Glutamatergic neuron (in vitro differentiated cells): Measurements from ENCODE around the gene PSMG2. TPM values are rescaled to one million over a fixed set of nuclear protein-coding genes. Genes with fewer than 3 reads are reported as not detected.

Source experiments
- DNase-seq: peaks from one replicate; pipeline ENCODE4 v3.0.0; 2022
- H3K27ac Mint-ChIP-seq: one replicate; pipeline ENCODE4 v1.8.0; 2020; ENCODE audit warnings: mild to moderate bottlenecking, mixed read lengths, inconsistent platforms; ENCODE audit not compliant: unreplicated experiment
- H3K27me3 Mint-ChIP-seq: one replicate; pipeline ENCODE4 v1.8.0; 2020; ENCODE audit warnings: mild to moderate bottlenecking, moderate library complexity, mixed read lengths, inconsistent platforms; ENCODE audit not compliant: unreplicated experiment
- H3K36me3 Mint-ChIP-seq: one replicate; pipeline ENCODE4 v1.8.0; 2020; ENCODE audit warnings: mild to moderate bottlenecking, mixed read lengths, inconsistent platforms; ENCODE audit not compliant: unreplicated experiment
- H3K4me1 Mint-ChIP-seq: one replicate; pipeline ENCODE4 v1.8.0; 2020; ENCODE audit warnings: mild to moderate bottlenecking, low read depth, mixed read lengths, inconsistent platforms; ENCODE audit not compliant: unreplicated experiment
- H3K4me3 Mint-ChIP-seq: one replicate; pipeline ENCODE4 v1.8.0; 2020; ENCODE audit warnings: mild to moderate bottlenecking, mixed read lengths, inconsistent platforms; ENCODE audit not compliant: unreplicated experiment
- H3K9me3 Mint-ChIP-seq: one replicate; pipeline ENCODE4 v1.8.0; 2020; ENCODE audit warnings: mild to moderate bottlenecking, moderate library complexity, mixed read lengths, inconsistent platforms; ENCODE audit not compliant: unreplicated experiment
- total RNA-seq: library from RNA; stranded (reverse); fragmentation: NEBNext Ultra II Directional; extraction: Animal tissue kit (Norgen Biotek cat#: 25700); gene quantifications from one replicate; pipeline ENCODE4 v1.2.1, GENCODE V29; 2021; ENCODE audit not compliant: unreplicated experiment
- TF ChIP-seq, protein P1 (sequence below): fragments of 200-600 bp; sonication (generic); IDR thresholded peaks from one replicate; pipeline ENCODE4 v1.5.0; 2021; ENCODE audit not compliant: partially characterized antibody, unreplicated experiment

Gene PSMG2
- total RNA-seq, 1 donor from 2014 or later: 48.7 TPM

DNA sequence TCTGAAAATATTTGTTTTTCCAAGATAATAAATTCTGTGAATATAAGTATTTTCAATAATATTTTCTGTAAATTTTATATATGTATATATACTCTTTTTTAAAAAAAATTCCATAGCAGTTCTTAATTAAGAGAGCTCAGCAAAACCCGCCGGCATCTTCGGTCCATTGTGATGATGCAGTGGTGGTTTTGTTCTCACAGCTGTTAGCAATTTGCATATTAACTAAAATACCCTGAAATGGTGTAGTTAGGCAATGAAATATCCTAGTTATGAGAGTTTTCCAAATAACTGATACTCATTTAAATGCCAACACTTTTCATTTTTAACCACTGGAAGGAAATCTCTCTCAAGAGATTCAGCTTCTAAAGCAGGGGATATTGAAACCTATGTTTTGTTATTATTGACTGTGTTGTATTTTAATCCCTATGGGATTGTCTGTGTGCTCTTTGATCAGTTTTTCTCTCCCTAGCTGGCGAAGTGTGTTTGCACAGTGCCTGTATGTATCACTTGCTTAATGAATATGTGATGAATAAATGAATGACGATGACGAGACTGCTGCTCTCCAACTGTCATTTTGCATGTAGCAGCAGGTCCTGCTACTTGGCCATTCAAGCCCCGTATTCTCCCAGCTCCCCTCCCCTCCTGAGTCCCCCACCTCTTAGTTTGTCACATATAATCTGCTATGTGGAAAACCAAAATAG lies 42.4 kb downstream of the PSMG2 start:
- Mint-ChIP-seq H3K4me3 (no peak overlapping the region), H3K9me3 (peaks cover 2% of the 10 kb centered on the region), H3K27ac (peak overlapping the region; percentile 56), H3K27me3 (peaks cover 3% of the 10 kb centered on the region), H3K36me3 (peaks cover 4% of the 10 kb centered on the region), H3K4me1 (peaks cover 10% of the 10 kb centered on the region)
- no peak for DNase-seq
- TF ChIP-seq, protein P1, sequence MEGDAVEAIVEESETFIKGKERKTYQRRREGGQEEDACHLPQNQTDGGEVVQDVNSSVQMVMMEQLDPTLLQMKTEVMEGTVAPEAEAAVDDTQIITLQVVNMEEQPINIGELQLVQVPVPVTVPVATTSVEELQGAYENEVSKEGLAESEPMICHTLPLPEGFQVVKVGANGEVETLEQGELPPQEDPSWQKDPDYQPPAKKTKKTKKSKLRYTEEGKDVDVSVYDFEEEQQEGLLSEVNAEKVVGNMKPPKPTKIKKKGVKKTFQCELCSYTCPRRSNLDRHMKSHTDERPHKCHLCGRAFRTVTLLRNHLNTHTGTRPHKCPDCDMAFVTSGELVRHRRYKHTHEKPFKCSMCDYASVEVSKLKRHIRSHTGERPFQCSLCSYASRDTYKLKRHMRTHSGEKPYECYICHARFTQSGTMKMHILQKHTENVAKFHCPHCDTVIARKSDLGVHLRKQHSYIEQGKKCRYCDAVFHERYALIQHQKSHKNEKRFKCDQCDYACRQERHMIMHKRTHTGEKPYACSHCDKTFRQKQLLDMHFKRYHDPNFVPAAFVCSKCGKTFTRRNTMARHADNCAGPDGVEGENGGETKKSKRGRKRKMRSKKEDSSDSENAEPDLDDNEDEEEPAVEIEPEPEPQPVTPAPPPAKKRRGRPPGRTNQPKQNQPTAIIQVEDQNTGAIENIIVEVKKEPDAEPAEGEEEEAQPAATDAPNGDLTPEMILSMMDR: no peak

GRCh38 chr18:12747530-12748315 lies 44.9 kb downstream of the PSMG2 start:
- no peak overlapping the region for H3K27ac Mint-ChIP-seq
- TF ChIP-seq, protein P1: no peak
- H3K4me1 Mint-ChIP-seq: peaks cover 20% of the 10 kb centered on the region
- peaks cover 4% of the 10 kb centered on the region for H3K9me3 Mint-ChIP-seq
- H3K4me3 Mint-ChIP-seq: no peak overlapping the region
- no peaks in the 10 kb centered on the region for H3K36me3 Mint-ChIP-seq
- DNase-seq: no peak
- peaks cover 5% of the 10 kb centered on the region for H3K27me3 Mint-ChIP-seq

DNA sequence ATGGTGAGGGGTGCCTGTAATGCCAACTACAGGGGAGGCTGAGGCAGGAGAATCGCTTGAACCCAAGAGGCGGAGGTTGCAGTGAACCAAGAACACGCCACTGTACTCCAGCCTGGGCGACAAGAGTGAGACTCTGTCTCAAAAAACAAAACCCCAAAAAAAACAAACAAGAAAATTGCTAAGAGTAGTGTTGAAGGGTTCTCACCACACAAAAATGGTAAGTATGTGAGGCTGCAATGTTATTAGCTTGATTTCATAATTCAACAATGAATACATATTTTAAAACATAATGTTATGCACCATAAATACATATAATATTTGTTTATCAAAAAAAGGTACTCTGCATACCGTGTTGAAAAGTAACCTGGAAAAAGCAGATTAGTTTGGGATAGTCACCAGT lies 45.8 kb downstream of the PSMG2 start:
- no peak for DNase-seq
- Mint-ChIP-seq H3K4me1 (peaks cover 21% of the 10 kb centered on the region), H3K36me3 (no peaks in the 10 kb centered on the region), H3K27me3 (peaks cover 5% of the 10 kb centered on the region), H3K9me3 (peaks cover 4% of the 10 kb centered on the region), H3K4me3 (no peak overlapping the region), H3K27ac (no peak overlapping the region)
- TF ChIP-seq, protein P1: no peak

GRCh38 chr18:12749121-12749520 lies 46.3 kb downstream of the PSMG2 start:
- Mint-ChIP-seq H3K4me1 (peaks cover 21% of the 10 kb centered on the region), H3K27me3 (peaks cover 5% of the 10 kb centered on the region), H3K36me3 (no peaks in the 10 kb centered on the region), H3K4me3 (no peak overlapping the region), H3K9me3 (peaks cover 4% of the 10 kb centered on the region), H3K27ac (peak overlapping the region; percentile 54)
- TF ChIP-seq, protein P1: no peak
- no peak for DNase-seq
